ENCODE data around the gene F5.

Gene F5

DNA sequence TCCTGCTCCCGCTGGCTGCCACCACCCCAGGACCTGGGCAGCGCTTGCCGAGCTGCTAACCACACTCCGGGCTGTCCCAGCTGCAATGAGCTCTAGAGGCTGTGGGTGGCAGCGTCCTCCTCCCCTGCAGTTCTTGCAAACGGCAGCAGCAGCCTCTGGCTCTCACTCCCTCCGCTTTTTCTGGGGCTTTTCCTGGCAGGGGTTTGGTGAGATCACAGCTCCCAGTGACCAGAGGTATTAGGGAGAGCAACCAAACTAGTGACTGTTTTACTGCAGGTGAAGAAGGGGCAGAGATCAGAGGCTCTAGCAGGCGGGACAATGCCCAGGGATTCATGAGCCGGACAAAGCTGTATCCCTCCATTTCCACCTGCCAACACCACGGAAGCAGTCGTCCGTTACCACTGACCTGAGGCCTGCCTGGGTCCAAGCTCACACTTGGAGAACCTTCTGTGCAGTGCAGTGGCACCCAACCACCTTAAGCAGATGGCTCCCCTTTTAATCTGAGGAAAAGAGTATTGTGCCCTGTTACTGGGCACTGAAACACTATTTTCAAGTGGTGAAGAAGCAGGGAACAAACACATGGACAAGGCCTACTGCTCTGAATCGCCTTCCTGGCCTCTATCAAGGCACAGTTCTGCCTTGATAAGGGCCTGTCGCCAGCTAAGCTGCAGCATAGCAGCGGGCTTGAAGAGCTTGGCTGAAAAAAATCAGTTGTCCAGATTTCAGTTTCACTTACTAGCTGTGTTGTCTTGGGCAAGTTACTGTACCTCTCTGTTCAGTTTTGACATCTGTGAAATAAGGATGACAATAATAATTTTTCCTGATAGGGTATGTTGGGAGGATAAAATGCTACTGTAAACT is at the start of gene F5:
Gene F5 (minus strand): TSS at position 87 of the 861 bp plus-strand sequence. CDS start 95 bp downstream, outside the sequence.
- no peak for DNase-seq (ENCODE audit: low read depth, low spot score)

DNA sequence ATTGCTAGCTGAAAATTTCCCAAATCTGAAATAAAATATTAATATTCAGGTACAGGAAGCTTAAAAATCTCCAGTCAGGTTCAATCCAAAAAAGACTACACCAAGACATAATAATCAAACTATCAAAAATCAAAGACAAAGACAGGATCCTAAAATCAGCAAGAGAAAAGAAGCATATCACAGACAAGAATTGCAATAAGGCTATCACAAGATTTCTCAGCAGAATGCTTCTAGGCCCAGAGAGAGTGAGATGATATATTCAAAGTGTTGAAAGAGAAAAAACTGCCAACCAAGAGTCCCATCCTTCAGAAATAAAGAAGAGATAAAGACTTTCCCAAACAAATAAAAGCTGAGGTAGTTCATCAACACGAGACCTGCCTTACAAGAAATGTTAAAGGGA is 48.6 kb upstream of the F5 start:
- DNase-seq (ENCODE audit: low read depth, low spot score), result no peak

DNA sequence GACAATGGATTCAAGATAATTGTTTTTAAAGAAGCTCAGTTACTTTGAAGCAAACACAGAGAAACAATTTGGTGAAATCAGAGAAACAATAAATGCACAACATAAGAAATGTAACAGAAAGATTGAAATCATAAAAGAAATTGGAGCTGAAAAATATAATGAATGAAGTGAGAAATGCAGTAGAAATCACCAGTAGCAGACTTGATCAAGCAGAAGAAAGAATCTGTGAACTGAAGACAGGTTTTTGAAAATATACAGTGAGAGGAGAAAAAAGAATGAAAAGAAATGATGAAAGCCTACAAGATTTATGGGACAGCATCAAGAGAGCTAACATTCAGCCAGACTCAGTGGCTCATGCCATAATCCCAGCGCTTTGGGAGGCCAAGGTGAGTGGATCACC is 47.9 kb upstream of the F5 start:
- no peak for DNase-seq (ENCODE audit: low read depth, low spot score)

DNA sequence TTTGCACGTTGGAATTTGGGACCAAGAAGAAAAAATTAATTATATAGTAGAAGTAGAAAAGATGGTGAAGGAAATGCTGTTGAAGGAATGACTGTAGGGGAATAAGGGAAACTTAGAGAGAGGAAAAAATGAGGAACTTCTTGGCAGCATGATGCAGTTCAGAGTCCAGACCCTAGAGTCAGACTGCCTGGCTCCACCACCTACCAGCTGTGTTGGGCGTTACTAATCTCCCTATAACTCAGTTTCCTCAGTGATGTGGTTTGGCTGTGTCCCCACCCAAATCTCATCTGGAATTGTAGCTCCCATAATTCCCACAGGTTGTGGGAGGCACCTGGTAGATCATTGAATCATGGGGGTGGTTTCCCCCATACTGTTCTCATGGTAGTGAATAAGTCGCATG is 45.0 kb upstream of the F5 start:
- DNase-seq (ENCODE audit: low read depth, low spot score), result no peak

DNA sequence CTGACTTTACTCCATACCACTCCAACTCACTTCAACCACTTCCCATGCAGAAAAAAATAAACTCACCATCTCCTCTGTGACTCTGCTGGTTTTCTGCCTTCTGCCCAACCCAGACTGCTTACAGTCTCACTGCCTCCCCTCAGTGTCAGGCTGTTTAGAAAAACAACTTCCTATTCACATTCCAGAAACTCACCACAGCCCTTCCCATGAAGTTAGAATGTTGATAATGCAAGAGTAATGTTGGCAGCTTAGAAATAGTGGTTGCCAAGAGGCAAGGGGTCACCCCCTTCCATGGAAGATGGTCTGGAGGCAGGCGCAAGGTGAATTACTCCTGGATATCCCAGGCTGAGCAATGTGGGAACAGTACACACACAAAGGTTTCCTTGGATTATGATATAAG is 43.7 kb upstream of the F5 start, which contains the start of gene SELP:
Gene SELP (minus strand): TSS at position 119 of the 400 bp plus-strand sequence. CDS start 50 bp downstream, at position 69.
- no peak for DNase-seq (ENCODE audit: low read depth, low spot score)

DNA sequence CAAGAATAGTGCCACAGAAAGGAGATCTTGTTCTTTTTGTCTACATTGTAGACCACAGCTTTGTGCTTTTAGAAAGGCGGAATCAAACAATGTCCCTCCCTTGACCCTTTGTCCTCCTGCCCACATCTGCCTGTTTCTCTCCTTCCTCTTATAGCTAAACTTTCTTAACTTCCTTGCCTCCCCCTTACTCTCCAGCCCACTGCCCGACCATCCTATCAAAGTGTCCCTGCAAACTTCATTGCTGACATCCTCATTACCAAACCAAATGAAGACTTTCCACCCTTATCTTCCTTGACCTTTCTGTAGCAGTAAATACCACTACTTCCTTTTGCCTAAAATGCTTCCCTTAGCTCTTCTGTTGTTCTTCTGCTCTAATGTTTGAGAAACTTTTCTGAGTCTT is 38.6 kb upstream of the F5 start:
- DNase-seq (ENCODE audit: low read depth, low spot score), result no peak

DNA sequence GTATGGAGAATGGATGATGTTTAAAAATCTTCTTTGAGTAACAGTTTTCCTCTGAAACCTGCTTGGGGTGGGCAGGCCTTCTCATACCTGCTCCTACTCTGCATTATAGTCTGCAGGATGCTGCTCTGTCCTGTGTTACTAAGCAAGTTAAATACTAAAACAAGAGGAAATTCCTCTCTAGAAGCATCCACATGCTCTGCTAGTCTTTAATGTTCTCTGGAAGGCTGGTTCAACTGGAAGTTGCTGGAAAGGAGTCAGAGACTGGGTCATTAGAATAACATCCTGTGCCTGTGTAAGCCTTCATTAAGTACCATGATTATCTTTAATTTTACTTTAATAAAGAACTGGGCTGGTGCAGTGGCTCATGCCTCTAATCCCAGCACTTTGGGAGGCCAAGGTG is 37.8 kb upstream of the F5 start:
- DNase-seq (ENCODE audit: low read depth, low spot score), result no peak

DNA sequence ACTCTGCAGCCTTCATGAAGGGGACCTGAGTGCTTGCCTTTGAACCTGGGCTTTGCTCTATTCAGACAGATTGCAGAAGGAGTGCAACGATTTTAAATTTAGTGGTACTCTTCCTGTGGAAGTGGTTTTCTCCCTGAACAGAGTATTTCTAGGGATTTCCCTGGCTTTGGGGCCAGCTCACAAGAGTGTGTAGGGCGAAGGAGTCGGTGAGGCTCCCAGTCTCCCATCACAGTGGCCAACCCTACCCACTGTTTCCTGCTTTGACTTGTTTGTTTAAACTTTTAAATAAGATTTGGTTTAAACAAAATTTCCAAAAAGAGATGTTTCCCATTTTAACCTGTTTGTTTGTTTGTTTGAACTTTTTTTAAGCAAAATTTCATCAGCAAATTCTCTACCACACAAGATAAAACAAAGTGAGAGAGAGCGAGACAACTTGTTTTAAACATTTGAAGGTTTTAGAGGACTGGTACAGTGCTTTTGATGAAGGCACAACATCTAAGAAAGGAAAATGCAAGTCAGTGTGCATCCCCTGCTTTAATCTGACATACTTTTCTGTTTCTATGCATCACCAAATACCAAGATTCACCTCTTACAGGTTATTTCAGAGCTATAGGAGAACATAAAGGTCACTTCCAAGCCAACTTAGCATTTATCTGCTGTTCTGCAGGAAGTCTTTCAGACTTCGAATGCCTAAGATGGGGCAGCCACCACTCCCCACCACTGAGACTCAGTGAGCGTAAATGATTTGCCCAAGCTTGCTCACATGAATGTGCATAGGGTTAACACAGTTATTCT is 37.0 kb upstream of the F5 start:
- DNase-seq (ENCODE audit: low read depth, low spot score), result no peak

DNA sequence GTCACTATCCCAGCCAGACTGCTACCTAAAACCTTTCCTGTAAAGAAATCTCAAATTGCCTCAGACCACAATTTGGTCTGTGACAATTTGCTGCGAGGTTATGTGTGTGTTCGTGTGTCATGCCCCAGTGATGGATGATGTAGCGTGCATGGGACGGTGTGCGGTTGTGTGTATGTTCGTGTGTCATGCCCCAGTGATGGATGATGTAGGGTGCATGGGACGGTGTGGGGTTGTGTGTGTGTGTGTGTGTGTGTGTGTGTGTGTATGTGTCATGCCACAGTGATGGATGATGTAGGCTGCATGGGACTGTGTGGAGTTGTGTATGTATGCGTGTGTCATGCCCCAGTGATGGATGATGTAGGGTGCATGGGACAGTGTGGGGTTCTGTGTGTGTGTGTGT is 34.3 kb upstream of the F5 start:
- no peak for DNase-seq (ENCODE audit: low read depth, low spot score)

DNA sequence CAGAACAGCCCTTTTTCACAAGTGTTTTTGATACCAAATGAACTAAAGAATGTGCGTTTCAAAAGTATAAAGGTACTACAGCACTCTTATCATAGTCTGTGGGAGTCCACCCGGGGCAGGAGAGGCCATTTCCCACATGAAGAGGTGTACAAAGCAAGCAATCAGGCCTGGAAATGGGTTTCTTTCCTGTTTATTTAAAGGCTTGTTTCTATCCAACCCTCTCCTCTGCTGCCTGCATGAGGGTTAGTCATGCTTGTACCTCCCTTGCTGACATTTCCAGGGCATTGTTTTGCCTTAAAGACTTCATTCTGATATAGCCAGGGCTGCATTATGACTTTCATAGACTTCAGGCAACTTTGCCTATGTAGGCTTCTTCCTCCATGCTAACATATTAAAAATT is 32.1 kb upstream of the F5 start:
- no peak for DNase-seq (ENCODE audit: low read depth, low spot score)

DNA sequence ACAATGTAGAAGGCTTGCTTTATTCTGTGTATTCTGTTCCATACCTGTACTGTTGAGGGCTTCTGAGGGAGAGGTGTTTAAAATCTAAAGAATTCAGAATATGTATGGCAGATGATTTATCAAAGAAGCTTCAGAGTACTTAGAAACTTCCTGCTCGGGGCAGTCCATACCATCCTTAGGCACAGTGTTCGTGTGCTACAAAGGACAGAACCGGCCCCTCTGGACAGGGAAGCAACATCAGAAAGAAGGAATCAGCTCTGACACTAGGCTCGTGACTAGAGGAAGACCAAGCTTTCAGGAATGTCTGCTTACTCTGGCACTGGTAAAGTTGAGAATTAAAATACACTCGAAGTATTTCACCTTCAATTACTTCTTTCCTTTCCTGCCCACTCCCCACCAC is 29.5 kb upstream of the F5 start:
- no peak for DNase-seq (ENCODE audit: low read depth, low spot score)

DNA sequence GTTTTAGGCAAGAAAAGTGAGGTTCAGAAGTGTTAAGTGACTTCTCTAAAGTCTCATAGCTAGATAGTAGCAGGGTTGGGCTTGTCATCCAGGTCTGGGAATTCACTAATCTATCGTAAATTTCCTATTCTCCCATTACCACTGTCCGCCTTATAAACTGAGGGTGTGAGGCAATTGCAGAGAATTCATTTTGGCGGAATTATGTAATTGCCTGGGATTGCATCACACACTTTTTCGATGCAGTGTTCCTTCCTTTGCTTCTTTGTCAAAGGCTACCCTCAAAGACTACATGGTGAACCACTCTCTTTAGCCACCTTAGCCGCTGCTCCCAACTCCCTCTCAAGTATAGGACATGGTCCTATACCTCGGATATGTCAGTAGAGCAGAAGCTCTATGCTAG is 24.6 kb upstream of the F5 start:
- no peak for DNase-seq (ENCODE audit: low read depth, low spot score)

DNA sequence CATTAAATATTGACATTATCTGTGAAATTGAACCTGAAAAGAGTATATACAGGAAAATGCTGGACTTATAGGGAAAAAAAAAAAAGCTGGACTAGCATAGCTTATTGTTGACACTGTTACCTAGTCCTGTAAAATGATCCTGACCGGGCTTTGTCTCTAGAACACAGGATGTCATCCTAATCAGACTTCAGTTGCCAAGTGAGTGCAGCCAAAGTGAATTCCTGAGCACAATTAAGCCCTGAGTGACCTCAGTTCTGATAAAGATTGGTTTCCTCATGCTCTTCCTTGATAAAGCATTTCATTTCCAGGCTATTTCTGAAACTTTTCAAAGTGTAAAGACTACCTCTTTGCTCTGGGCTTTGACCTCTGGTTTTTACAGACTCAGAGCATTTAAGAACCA is 23.8 kb upstream of the F5 start:
- no peak for DNase-seq (ENCODE audit: low read depth, low spot score)

DNA sequence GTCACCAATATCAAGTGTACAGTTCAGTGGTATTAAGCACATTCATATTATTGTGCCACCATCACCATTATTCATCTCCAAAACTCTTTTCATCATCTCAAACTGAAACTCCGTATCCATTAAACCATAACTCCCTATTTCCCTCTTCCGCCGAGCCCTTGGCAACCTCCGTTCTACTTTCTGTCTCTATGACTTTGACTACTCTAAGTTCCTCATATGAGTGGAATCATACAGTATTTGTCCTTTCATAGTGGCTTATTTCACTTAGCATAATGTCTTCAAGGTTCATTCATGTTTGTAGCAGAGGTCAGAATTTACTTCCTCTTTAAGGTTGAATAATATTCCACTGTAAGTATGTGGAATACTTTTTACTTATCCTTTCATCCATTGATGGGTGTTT is 21.9 kb upstream of the F5 start:
- DNase-seq (ENCODE audit: low read depth, low spot score), result no peak

DNA sequence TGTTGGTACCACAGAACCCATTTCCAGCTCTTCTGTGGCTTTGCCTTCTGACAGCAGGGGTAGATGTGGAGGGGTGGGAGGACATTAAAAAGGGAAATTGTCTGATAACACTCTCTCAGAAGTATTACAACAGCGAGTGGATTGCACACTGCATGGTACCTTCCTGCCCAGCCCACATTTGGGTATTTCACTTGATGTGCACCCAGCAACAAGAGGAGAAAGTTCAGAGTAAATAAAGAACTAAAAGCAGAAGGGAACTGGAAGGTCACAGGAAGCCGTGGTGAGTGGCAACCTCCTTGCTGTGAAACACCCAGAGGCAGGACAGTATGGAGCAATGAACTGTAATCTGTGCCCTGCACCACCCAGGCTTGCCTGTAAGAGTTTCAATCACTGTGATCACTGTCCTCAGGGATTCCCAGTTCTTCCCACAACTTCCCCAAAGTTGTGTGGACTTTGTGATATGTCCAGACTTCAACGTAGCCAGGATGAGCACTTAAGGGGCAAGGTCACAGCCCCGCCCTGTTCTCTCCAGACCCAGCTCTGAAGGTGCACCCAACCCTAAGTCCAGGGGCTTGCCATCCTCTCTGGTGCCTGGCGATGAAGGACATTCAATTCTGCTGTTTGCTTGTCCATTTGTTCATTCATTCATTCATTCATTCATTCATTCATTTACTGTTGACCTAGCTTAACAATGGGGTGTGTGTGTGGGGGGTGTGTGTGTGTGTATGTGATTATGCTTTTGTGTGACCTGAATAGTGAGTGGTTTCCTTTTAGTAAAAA is 18.7 kb upstream of the F5 start:
- DNase-seq (ENCODE audit: low read depth, low spot score), result no peak

DNA sequence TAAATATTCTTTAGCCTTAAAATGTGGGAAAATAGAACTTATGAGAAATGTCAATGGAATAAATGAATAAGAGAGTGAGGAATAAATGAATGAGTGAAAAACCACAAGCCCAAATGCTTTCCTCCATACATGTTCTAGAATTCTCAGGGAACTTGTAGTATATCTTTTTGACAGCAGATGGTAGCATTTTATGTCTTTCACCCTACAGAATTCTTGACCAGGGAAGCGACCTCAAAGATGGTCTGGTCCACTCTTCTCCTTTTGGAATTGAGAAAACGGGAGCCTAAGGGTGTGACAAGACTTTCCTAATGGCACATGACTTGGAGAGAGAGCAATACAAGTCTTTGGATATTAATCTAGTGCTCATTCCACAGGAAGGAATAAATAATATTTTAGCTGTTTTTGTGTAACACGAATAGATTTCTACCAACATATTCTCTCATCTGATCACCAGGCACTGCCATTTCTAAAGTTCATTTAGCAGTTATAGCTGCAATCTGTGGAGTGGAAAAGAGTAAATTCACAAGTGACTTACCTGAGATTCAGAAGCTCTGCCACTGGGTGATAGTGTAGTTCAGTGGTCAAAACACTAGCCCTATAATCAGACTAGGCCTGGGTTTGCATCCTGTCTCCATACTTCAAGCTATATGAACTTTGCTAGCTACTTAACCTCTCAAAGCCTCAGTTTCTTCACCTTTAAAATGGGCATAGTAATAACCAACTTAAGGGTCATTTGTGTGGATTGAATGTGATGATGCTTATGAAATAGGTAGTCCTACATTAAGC is 15.0 kb upstream of the F5 start:
- no peak for DNase-seq (ENCODE audit: low read depth, low spot score)

DNA sequence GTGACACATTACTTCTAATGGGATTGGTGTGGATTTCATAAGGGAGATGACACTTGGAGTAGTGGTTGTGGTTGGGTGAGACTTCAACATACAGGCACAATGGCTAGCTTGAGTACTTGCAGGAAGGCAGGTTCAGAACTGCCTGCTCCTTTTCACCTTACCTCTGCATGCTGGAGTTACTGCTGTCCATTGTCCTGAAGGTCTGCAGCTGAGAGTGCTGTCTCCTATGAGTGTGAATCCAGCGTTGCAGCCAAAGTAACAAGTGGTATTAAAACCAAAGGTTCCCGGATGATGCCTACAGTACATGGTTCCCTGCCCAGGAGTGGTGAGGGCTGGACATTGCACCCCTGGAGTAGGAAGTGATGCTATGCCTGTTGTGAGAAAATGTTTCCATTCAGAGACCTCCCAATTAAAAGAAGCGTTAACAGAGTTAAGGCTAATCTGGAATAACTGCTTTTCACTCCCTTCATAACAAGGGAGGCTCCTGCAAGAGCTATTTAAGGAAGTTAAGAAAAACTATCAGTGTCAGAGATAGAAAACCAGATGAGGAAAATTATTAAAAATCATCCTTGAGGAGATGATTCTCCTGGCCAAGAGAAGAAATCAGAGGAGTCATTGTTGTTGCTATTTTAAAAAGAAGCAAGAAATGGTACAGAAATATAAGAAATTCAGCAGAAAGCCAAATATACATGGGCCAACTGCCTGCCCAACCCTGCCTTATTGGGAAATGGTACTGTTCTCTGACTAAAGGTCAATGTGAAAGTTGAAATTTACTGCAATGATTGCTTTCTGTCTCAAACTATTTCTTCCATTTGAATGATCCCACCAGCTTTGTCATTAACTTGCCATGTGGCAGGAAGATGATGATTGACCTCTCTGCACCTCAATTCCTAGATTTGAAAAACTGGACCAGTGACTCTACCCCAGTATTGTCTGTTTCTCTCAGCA is 9.8 kb upstream of the F5 start:
- no peak for DNase-seq (ENCODE audit: low read depth, low spot score)

DNA sequence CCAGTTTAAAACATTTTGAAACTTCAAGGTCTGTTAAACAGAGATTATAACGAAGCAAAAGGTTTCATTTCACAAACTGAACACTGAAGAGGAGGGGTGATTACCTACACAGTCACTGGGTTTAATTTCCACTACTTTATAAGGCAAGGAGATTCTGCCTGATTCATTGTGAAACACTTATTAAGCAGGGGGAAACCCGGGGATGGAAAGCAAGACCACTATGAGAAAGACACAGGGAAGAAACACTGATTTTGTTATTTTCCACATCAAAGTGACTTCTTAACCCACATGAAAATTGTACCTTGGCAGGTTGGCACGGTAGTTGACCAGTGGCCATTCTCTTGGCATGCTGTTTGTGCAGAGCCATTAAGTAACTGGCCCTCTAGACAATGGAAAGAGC is 8.1 kb upstream of the F5 start:
- no peak for DNase-seq (ENCODE audit: low read depth, low spot score)

DNA sequence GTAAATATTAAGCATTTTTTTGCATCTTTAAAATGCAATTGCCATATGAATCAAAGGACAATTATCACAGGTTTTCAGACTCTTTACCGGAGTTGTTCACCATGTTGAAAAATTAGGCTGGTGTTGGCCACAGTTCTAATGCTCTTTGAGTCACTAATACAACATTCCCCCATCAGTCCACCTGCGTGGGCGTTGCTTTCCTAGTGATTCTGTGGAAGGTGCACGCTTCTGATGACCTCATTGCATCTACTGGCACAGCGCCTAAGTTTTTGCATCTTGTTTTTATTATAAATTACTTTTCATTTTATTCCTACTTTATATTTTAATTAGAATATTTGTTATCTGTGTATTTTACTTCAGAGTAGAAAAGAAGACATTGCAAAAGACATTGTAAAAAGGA is 4.7 kb upstream of the F5 start:
- no peak for DNase-seq (ENCODE audit: low read depth, low spot score)

DNA sequence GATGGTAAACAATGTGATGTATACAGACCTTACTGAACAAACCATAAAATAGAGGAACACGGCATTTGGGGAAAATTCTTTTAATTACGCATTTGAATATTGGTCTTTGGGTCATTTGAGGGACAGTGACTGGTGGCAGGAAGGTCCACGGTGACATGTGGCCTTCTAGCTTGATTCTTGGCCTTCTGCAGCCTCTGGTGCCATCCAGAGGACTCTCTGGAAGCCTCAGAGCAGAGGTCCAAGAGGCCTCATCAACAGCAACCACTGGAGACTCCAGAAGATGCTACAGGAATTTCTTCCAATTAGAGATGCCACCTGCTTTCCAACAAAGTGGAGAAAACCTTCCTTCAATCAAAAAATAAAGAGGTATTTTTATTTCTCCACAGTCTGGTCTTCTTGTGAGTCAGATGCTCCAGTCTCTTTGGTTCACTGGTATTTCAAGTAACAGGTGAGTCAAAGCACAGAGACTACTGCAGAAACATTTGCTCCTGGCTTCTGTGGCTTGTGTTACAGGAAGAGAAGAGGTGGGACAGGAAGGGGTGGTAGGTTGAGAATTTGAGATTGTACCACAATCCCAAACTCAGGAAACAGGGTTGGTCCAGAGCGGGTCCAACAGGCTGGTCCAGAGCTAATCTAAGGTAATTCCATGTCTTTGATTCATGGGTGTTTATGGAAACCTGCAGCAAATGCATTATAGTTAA is 2.7 kb upstream of the F5 start:
- DNase-seq (ENCODE audit: low read depth, low spot score), result no peak
